MCF 10A (cell line): ENCODE measurements around the gene FADD. TPM values are rescaled to one million over a fixed set of nuclear protein-coding genes. Genes with fewer than 3 reads are reported as not detected.

Experiments
- BruUV-seq: library from RNA; stranded (reverse); fragments of 400-500 nt; replicated peaks from 2 replicates; lab custom pipeline; 2021; lab: Mats Ljungman, UMichigan
- CTCF ChIA-PET: fragments of 300-600 bp; sonication (Branson Sonifier 250); formaldehyde crosslinking; extraction: SDS; loops from one replicate; lab custom pipeline; 2021; ENCODE audit warnings: antibody characterized with exemption, inconsistent platforms; lab: Yijun Ruan, JAX
- POLR2A ChIA-PET: fragments of 300-600, 350-650 bp; sonication (Branson Sonifier 250); formaldehyde crosslinking; extraction: SDS; loops from one replicate; lab custom pipeline; 2020; ENCODE audit warnings: antibody characterized with exemption, inconsistent platforms; lab: Yijun Ruan, JAX
- DNase-seq: peaks from one replicate; pipeline ENCODE4 v3.0.0-alpha.2; 2018; ENCODE audit not compliant: unreplicated experiment
- H3K27ac Mint-ChIP-seq: one replicate; pipeline ENCODE4 v1.8.0; 2022; ENCODE audit warnings: mild to moderate bottlenecking, low read depth, mixed read lengths; ENCODE audit not compliant: unreplicated experiment
- H3K27me3 Mint-ChIP-seq: one replicate; pipeline ENCODE4 v1.8.0; 2022; ENCODE audit warnings: mixed read lengths; ENCODE audit not compliant: insufficient read depth, unreplicated experiment
- H3K36me3 Mint-ChIP-seq: one replicate; pipeline ENCODE4 v1.8.0; 2022; ENCODE audit warnings: mild to moderate bottlenecking, moderate library complexity, mixed read lengths; ENCODE audit not compliant: insufficient read depth, unreplicated experiment
- H3K4me1 Mint-ChIP-seq: one replicate; pipeline ENCODE4 v1.8.0; 2022; ENCODE audit warnings: mixed read lengths; ENCODE audit not compliant: insufficient read depth, unreplicated experiment
- H3K4me3 Mint-ChIP-seq: one replicate; pipeline ENCODE4 v1.8.0; 2022; ENCODE audit warnings: mild to moderate bottlenecking, moderate library complexity, mixed read lengths; ENCODE audit not compliant: unreplicated experiment
- H3K9me3 Mint-ChIP-seq: one replicate; pipeline ENCODE4 v1.8.0; 2022; ENCODE audit warnings: mixed read lengths; ENCODE audit not compliant: unreplicated experiment
- CTCF ChIP-seq: fragments of 200-600 bp; IDR thresholded peaks from one replicate; pipeline ENCODE4 v1.8.0; 2022; ENCODE audit warnings: antibody characterized with exemption, mild to moderate bottlenecking; ENCODE audit not compliant: unreplicated experiment
- intact Hi-C: fragments of 100-400 bp; cut with micrococcal nuclease; formaldehyde crosslinking; loops from 2 replicates; pipeline ENCODE4 v1.14.1; 2022
- total RNA-seq: library from RNA; stranded (reverse); gene quantifications from 2 replicates; pipeline ENCODE4 v1.2.3, GENCODE V29; 2022

FADD gene
- total RNA-seq, 1 experiment from 2014 or later, result 37.1 TPM

GRCh38 chr11:70161043-70161625 is 42.0 kb upstream of the FADD start:
- BruUV-seq, result no TSS peak
- H3K9me3 Mint-ChIP-seq, result no peaks in the 10 kb centered on the region
- no peaks in the 10 kb centered on the region for H3K36me3 Mint-ChIP-seq
- H3K27ac Mint-ChIP-seq, result no peak overlapping the region
- ChIA-PET POLR2A (no interaction called here), CTCF (interaction anchor here (0.5 to 1.0 kb wide), 3 partner anchors 52 to 568 kb away, joined by 3 read pairs; no protein-coding TSS in a partner anchor)
- TF ChIP-seq CTCF, result no peak
- peaks cover 23% of the 10 kb centered on the region for H3K27me3 Mint-ChIP-seq
- DNase-seq, result no peak
- peaks cover 17% of the 10 kb centered on the region for H3K4me1 Mint-ChIP-seq
- no peak overlapping the region for H3K4me3 Mint-ChIP-seq
- intact Hi-C loops, result no loop called here

- no peaks in the 10 kb centered on the region for H3K36me3 Mint-ChIP-seq
- H3K9me3 Mint-ChIP-seq, result no peaks in the 10 kb centered on the region
- H3K4me1 Mint-ChIP-seq, result peaks cover 4% of the 10 kb centered on the region
- BruUV-seq, result no TSS peak
- no peak for DNase-seq
- CTCF ChIA-PET, result no interaction called here
- POLR2A ChIA-PET, result no interaction called here
- peaks cover 49% of the 10 kb centered on the region for H3K27me3 Mint-ChIP-seq
- intact Hi-C loops, result no loop called here
- no peak overlapping the region for H3K4me3 Mint-ChIP-seq
- H3K27ac Mint-ChIP-seq, result no peak overlapping the region
- TF ChIP-seq CTCF, result no peak
Measured at GRCh38 chr11:70164705-70165104, 38.4 kb upstream of the FADD start.

GRCh38 chr11:70167120-70167519 is 36.0 kb upstream of the FADD start:
- Mint-ChIP-seq H3K4me1 (no peaks in the 10 kb centered on the region), H3K27ac (no peak overlapping the region), H3K4me3 (no peak overlapping the region), H3K36me3 (no peaks in the 10 kb centered on the region), H3K27me3 (peaks cover 64% of the 10 kb centered on the region), H3K9me3 (no peaks in the 10 kb centered on the region)
- BruUV-seq, result no TSS peak
- DNase-seq, result no peak
- ChIA-PET POLR2A (no interaction called here), CTCF (interaction anchor here (0.8 to 1.0 kb wide), 2 partner anchors 9 to 14 kb away, joined by 3 read pairs; no protein-coding TSS in a partner anchor)
- no peak for TF ChIP-seq CTCF
- intact Hi-C loops, result no loop called here

- Mint-ChIP-seq H3K9me3 (no peaks in the 10 kb centered on the region), H3K27me3 (peaks cover 61% of the 10 kb centered on the region), H3K27ac (no peak overlapping the region), H3K36me3 (no peaks in the 10 kb centered on the region), H3K4me3 (no peak overlapping the region), H3K4me1 (no peaks in the 10 kb centered on the region)
- CTCF ChIA-PET, result interaction anchor here (0.6 to 1.0 kb wide), 2 partner anchors 10 to 232 kb away, joined by 3 read pairs; no protein-coding TSS in a partner anchor
- no peak for TF ChIP-seq CTCF
- no peak for DNase-seq
- intact Hi-C loops, result no loop called here
- POLR2A ChIA-PET, result no interaction called here
- BruUV-seq, result no TSS peak
Measured at GRCh38 chr11:70167723-70168404, 35.2 kb upstream of the FADD start.
